K562 (cell line): Measurements from ENCODE around the gene MLH3. TPM values are rescaled to one million over a fixed set of nuclear protein-coding genes. Genes with fewer than 3 reads are reported as not detected.

Experiments used
- ATAC-seq: fragments of 200-7000 bp; cut with Tn5 transposase; 3 replicates; pipeline ENCODE4 v1.9.1; 2020; ENCODE audit warnings: moderate library complexity
- BruUV-seq: library from RNA; stranded (reverse); fragments of 400-500 nt; replicated peaks from 2 replicates; lab custom pipeline; 2021; lab: Mats Ljungman, UMichigan
- CTCF ChIA-PET: fragments of 300-600 bp; formaldehyde crosslinking; extraction: SDS; loops from one replicate; lab custom pipeline; 2021; ENCODE audit warnings: low intra/inter-chr PET ratio; lab: Yijun Ruan, JAX
- POLR2A ChIA-PET: fragments of 300-600, 350-650 bp; sonication (Branson Sonifier 250); formaldehyde crosslinking; extraction: SDS; loops from one replicate; lab custom pipeline; 2021; ENCODE audit warnings: antibody characterized with exemption, inconsistent platforms; lab: Yijun Ruan, JAX
- DNase-seq, 4 experiments: peaks; one replicate each; pipeline versions ENCODE4 v3.0.0 to v3.0.0-alpha.2; 2011 to 2018; ENCODE audit warnings: low spot score in 3 of 4, mixed read lengths in 3 of 4; ENCODE audit errors: extremely low read depth in 1 of 4
- FAIRE-seq: peaks from 2 replicates; lab custom pipeline; 2011; peaks lifted over from hg19 to GRCh38; lab: Jason Lieb, UNC
- H2AFZ ChIP-seq: 2 replicates; pipeline ENCODE4 v1.6.0; 2011; ENCODE audit warnings: low read depth, low read length, control low read depth, inconsistent platforms
- H3K27ac ChIP-seq: fragments of 200-600 bp; 3 replicates; pipeline ENCODE4 v1.8.0; 2011; ENCODE audit warnings: low read depth, mild to moderate bottlenecking, control low read depth, inconsistent platforms, low read length, moderate library complexity, mixed read lengths; ENCODE audit errors: extremely low read depth
- H3K27me3 ChIP-seq, 2 experiments: fragments of 300-600 bp in 1 of 2; 2 replicates in 1 of 2; 3 replicates in 1 of 2; pipeline versions ENCODE4 v1.6.0 to v1.8.0; 2011; ENCODE audit warnings: inconsistent platforms in 2 of 2, low read length in 2 of 2, mild to moderate bottlenecking in 1 of 2, mixed read lengths in 1 of 2, moderate library complexity in 1 of 2; ENCODE audit not compliant: control insufficient read depth in 2 of 2, insufficient read depth in 2 of 2
- H3K36me3 ChIP-seq: fragments of 300-600 bp; 3 replicates; pipeline ENCODE4 v1.8.0; 2011; ENCODE audit warnings: mild to moderate bottlenecking, low read length, inconsistent platforms; ENCODE audit not compliant: control insufficient read depth, insufficient read depth
- H3K4me1 ChIP-seq, 2 experiments: fragments of 200-600 bp in 1 of 2; replicated peaks in 1 of 2; 2 replicates in 1 of 2; 3 replicates in 1 of 2; pipeline versions ENCODE4 v1.5.1 to v1.8.0; 2011; ENCODE audit warnings: inconsistent platforms in 2 of 2, low read length in 2 of 2, mild to moderate bottlenecking in 1 of 2, mixed read lengths in 1 of 2, moderate library complexity in 1 of 2; ENCODE audit not compliant: control insufficient read depth in 2 of 2, insufficient read depth in 2 of 2
- H3K4me2 ChIP-seq: 2 replicates; pipeline ENCODE4 v1.6.1; 2011; ENCODE audit warnings: low read length, control low read depth, inconsistent platforms, mixed read lengths; ENCODE audit not compliant: insufficient read depth
- H3K4me3 ChIP-seq: fragments of 200-600 bp; sonication (generic), shearing (Covaris generic); 2 replicates; pipeline ENCODE4 v1.5.1; 2016; ENCODE audit warnings: control low read depth, inconsistent platforms
- H3K79me2 ChIP-seq: fragments of 200-600 bp; 3 replicates; pipeline ENCODE4 v1.8.0; 2011; ENCODE audit warnings: low read length, inconsistent platforms; ENCODE audit not compliant: control insufficient read depth, insufficient read depth
- H3K9ac ChIP-seq, 2 experiments: 2 replicates each; pipeline versions ENCODE4 v1.6.0 to v1.6.1; 2011; ENCODE audit warnings: low read depth in 2 of 2, low read length in 2 of 2, control low read depth in 1 of 2, inconsistent platforms in 1 of 2, mild to moderate bottlenecking in 1 of 2, mixed read lengths in 1 of 2; ENCODE audit not compliant: insufficient read depth in 1 of 2
- H3K9me1 ChIP-seq: one replicate; pipeline ENCODE4 v1.6.0; 2011; ENCODE audit warnings: inconsistent platforms, mild to moderate bottlenecking, low read length, moderate library complexity; ENCODE audit not compliant: control insufficient read depth, insufficient read depth
- H3K9me3 ChIP-seq: replicated peaks from 2 replicates; pipeline ENCODE4 v1.5.1; 2011; ENCODE audit warnings: low read depth, low read length, inconsistent platforms; ENCODE audit not compliant: control insufficient read depth, insufficient read depth
- H4K20me1 ChIP-seq: replicated peaks from 2 replicates; pipeline ENCODE4 v1.6.1; 2011; ENCODE audit warnings: low read length, inconsistent platforms, mixed read lengths; ENCODE audit not compliant: control insufficient read depth, insufficient read depth
- BHLHE40 ChIP-seq: IDR thresholded peaks from 2 replicates; pipeline ENCODE4 v1.6.1; 2011; ENCODE audit warnings: low read length, improper control_type of control experiment
- CAMTA2 ChIP-seq: fragments of 250-450 bp; sonication (Bioruptor Pico); conservative IDR thresholded peaks from 2 replicates; pipeline ENCODE4 v1.5.1; 2022
- CBFB ChIP-seq: sonication (generic); formaldehyde crosslinking; IDR thresholded peaks from 2 replicates; pipeline ENCODE4 v1.4.0; 2020; ENCODE audit warnings: mild to moderate bottlenecking, missing genetic modification reagents
- CCAR2 ChIP-seq: fragments of 200-400 bp; formaldehyde crosslinking; IDR thresholded peaks from 2 replicates; pipeline ENCODE4 v1.6.1; 2017; ENCODE audit warnings: mild to moderate bottlenecking, low read depth, low read length
- IRF1 ChIP-seq: sonication (generic); formaldehyde crosslinking; IDR thresholded peaks from 2 replicates; pipeline ENCODE4 v1.8.0; 2022; ENCODE audit warnings: missing genetic modification reagents, mild to moderate bottlenecking, borderline replicate concordance
- PATZ1 ChIP-seq: fragments of 250-450 bp; sonication (Bioruptor Pico); IDR thresholded peaks from 2 replicates; pipeline ENCODE4 v1.5.0; 2020; ENCODE audit warnings: mild to moderate bottlenecking, borderline replicate concordance
- PCBP2 ChIP-seq: fragments of 200-400 bp; formaldehyde crosslinking; IDR thresholded peaks from 2 replicates; pipeline ENCODE4 v1.6.1; 2018; ENCODE audit warnings: low read length, low read depth, mild to moderate bottlenecking, moderate library complexity; ENCODE audit not compliant: poor library complexity, severe bottlenecking
- POLR2B ChIP-seq: fragments of 450-650 bp; IDR thresholded peaks from 2 replicates; pipeline ENCODE4 v1.6.1; 2018; ENCODE audit warnings: low read depth; ENCODE audit not compliant: partially characterized antibody
- RBFOX2 ChIP-seq: fragments of 200-400 bp; formaldehyde crosslinking; IDR thresholded peaks from 2 replicates; pipeline ENCODE4 v1.6.1; 2017; ENCODE audit warnings: low read depth, mild to moderate bottlenecking, low read length, moderate library complexity
- TAF1 ChIP-seq: IDR thresholded peaks from 2 replicates; pipeline ENCODE4 v1.6.1; 2011; ENCODE audit warnings: mild to moderate bottlenecking, low read length, moderate library complexity; ENCODE audit not compliant: insufficient read depth, control insufficient read depth, severe bottlenecking; ENCODE audit errors: extremely low read depth
- UBTF ChIP-seq, 2 experiments: IDR thresholded peaks; 2 replicates each; pipeline ENCODE4 v1.6.1; 2012; ENCODE audit warnings: improper control_type of control experiment in 2 of 2, low read depth in 2 of 2, low read length in 2 of 2, borderline replicate concordance in 1 of 2
- ZNF121 ChIP-seq: sonication (generic); formaldehyde crosslinking; conservative IDR thresholded peaks from 2 replicates; pipeline ENCODE4 v1.8.0; 2022; ENCODE audit warnings: missing genetic modification reagents
- ZNF3 ChIP-seq: fragments of 250-450 bp; sonication (Bioruptor Pico); IDR thresholded peaks from 2 replicates; pipeline ENCODE4 v1.5.0; 2021; ENCODE audit warnings: mild to moderate bottlenecking, moderate library complexity
- ZNF311 ChIP-seq: fragments of 250-450 bp; sonication (Bioruptor Pico); IDR thresholded peaks from 2 replicates; pipeline ENCODE4 v1.4.0; 2020; ENCODE audit warnings: mild to moderate bottlenecking, moderate library complexity
- WGBS: fragments of 100-300 bp; shearing (Covaris generic); methylation state at CpG from one replicate; pipeline ENCODE4 v1.1.6; 2016; ENCODE audit warnings: low coverage, mixed read lengths; ENCODE audit not compliant: insufficient coverage; ENCODE audit errors: missing lambda C conversion rate; 5-methylcytosine and 5-hydroxymethylcytosine counted together
- in situ Hi-C: fragments of 300-500 bp; cut with MboI; formaldehyde crosslinking; loops from 4 replicates; pipeline ENCODE4 v1.15.0; 2018; ENCODE audit warnings: inconsistent platforms, mixed read lengths
- intact Hi-C: fragments of 100-400 bp; cut with micrococcal nuclease; formaldehyde crosslinking; loops from 2 replicates; pipeline ENCODE4 v1.14.2; 2022
- polyA plus RNA-seq, 8 experiments: library from polyadenylated mRNA; depleted of rRNA in 4 of 8; stranded (reverse) in 5 of 8; unstranded in 3 of 8; fragments of >200 nt; fragmentation: Nextera tagmentation in 2 of 8; fragmentation: Illumina TruSeq in 1 of 8; extraction: Ambion mirVana in 2 of 8; extraction: Trizol in 1 of 8; gene quantifications; 2 replicates each; pipeline versions ENCODE4 v1.2.1 to v1.2.3, GENCODE V29; 2011 to 2014; ENCODE audit warnings: inconsistent platforms in 1 of 8, missing spikeins in 1 of 8
- total RNA-seq, 7 experiments: library from RNA; depleted of rRNA in 6 of 7; stranded (reverse); fragments of >200 nt in 6 of 7; fragmentation: Illumina TruSeq in 2 of 7; extraction: Trizol in 2 of 7; gene quantifications; 2 replicates each; pipeline versions ENCODE4 v1.2.1 to v1.2.3, GENCODE V29; 2011 to 2021; ENCODE audit warnings: low replicate concordance in 1 of 7

Gene MLH3
- total and polyA plus RNA-seq, 9 of the 15 experiments (the other 6 are each of a cell fraction or from before 2014, with no cell fraction given) = 5.9 to 15.3 (median 10.7) TPM

- ChIA-PET POLR2A (interaction anchor here (0.6 to 1.6 kb wide), 7 partner anchors 8 to 220 kb away, joined by 3 to 7 read pairs (median 3); partner anchors contain the start of genes MLH3 and RPS6KL1), CTCF (no interaction called here)
- in situ Hi-C loops (no loop called here), intact Hi-C loops (no loop called here)
- Histone ChIP-seq H3K4me3 (peak within 1 kb of the TSS; percentile 69), H3K4me2 (peak within 1 kb of the TSS; percentile 95), H2AFZ (peak within 1 kb of the TSS; percentile 97), H3K9ac (peak within 1 kb of the TSS; percentile 69 to 92), H3K27ac (peak within 1 kb of the TSS; percentile 81), H3K36me3 (peaks cover 23% of the 10 kb centered on the region; the same call in 2 of the 3 replicates), H4K20me1 (no peaks in the 10 kb centered on the region), H3K79me2 (peaks cover 57% of the 10 kb centered on the region), H3K9me3 (no peaks in the 10 kb centered on the region; the same call in 1 of the 2 replicates), H3K4me1 (peaks cover 11 to 16% of the 10 kb centered on the region in 2 experiments; a peak in 4 of 5 replicates), H3K27me3 (no peaks in the 10 kb centered on the region), H3K9me1 (peaks cover 3% of the 10 kb centered on the region)
- peak; percentile 69 for FAIRE-seq
- peak; percentile 96 for ATAC-seq
- TSS peak; percentile 39 for BruUV-seq
- peak; percentile 90 to 92 (median 92) for DNase-seq
- 3% methylated on average over 11 of the region's 34 CpGs for WGBS
- TF ChIP-seq CBFB (CRISPR knock-in tag) (no peak), CAMTA2 (CRISPR knock-in tag) (no peak), PATZ1 (CRISPR knock-in tag) (no peak), ZNF311 (CRISPR knock-in tag) (no peak), PCBP2 (no peak), ZNF3 (CRISPR knock-in tag) (no peak), BHLHE40 (peak; percentile 66), POLR2B (peak; percentile 53), IRF1 (CRISPR knock-in tag) (no peak), ZNF121 (no peak), UBTF (IDR thresholded peaks at IDR 0.05; ENCODE audit: borderline replicate concordance in 1 of 2, low read depth in 2 of 2, low read length in 2 of 2) (0 out of 4 replicates have a peak, but pooled peaks of 1 of the 2 experiments have one; percentile 34), TAF1 (no peak), CCAR2 (no peak), RBFOX2 (peak; percentile 72)
These were observed 12.4 kb upstream of the MLH3 start, which contains the start of gene ACYP1 for GRCh38 chr14:75063491-75064204. Gene ACYP1, minus strand, starts transcription at chr14:75064024. Its CDS starts 471 bp downstream, at chr14:75063553.
